ENCODE measurements around the gene KDM2A.
"Not testable (repeated sequence)": the region's sequence is repeated elsewhere in the genome, so short reads cannot be mapped to it uniquely, and the experiment has no call there.

Gene KDM2A

GRCh38 chr11:67118181-67118766, 789 bp upstream of the KDM2A start:
- DNase-seq, result peak; percentile 52

- no peak for DNase-seq
These were observed 725 bp downstream of the KDM2A start for GRCh38 chr11:67119585-67120391.

GRCh38 chr11:67120456-67120855, 1.4 kb downstream of the KDM2A start:
- DNase-seq, result no peak

GRCh38 chr11:67120881-67121710, 2.0 kb downstream of the KDM2A start:
- peak; percentile 56 for DNase-seq

- not testable (repeated sequence) for DNase-seq
These were observed 4.7 kb downstream of the KDM2A start for GRCh38 chr11:67123801-67124200.

- not testable (repeated sequence) for DNase-seq
These were observed 7.2 kb downstream of the KDM2A start for GRCh38 chr11:67126243-67126642.

GRCh38 chr11:67126986-67127385, 7.9 kb downstream of the KDM2A start:
- DNase-seq, result no peak

- not testable (repeated sequence) for DNase-seq
These were observed 11.8 kb downstream of the KDM2A start for GRCh38 chr11:67130861-67131260.

GRCh38 chr11:67136156-67136555, 17.1 kb downstream of the KDM2A start:
- DNase-seq, result no peak

- DNase-seq, result no peak
These were observed 19.9 kb downstream of the KDM2A start for GRCh38 chr11:67138922-67139321.

- DNase-seq, result no peak
These were observed 27.6 kb downstream of the KDM2A start for GRCh38 chr11:67146516-67147226.

- no peak for DNase-seq
These were observed 34.9 kb downstream of the KDM2A start for GRCh38 chr11:67153971-67154370.

GRCh38 chr11:67154726-67155125, 35.7 kb downstream of the KDM2A start:
- no peak for DNase-seq

GRCh38 chr11:67157691-67158090, 38.6 kb downstream of the KDM2A start:
- no peak for DNase-seq

GRCh38 chr11:67158221-67158620, 39.2 kb downstream of the KDM2A start:
- no peak for DNase-seq

- DNase-seq, result no peak
These were observed 41.0 kb downstream of the KDM2A start for GRCh38 chr11:67160045-67160444.

GRCh38 chr11:67160872-67161783, 42.1 kb downstream of the KDM2A start:
- no peak for DNase-seq

GRCh38 chr11:67163006-67163405, 43.9 kb downstream of the KDM2A start:
- DNase-seq, result no peak

- no peak for DNase-seq
These were observed 46.6 kb downstream of the KDM2A start for GRCh38 chr11:67165623-67166022.

GRCh38 chr11:67167091-67167490, 48.0 kb downstream of the KDM2A start:
- DNase-seq, result no peak

GRCh38 chr11:67167719-67168118, 48.7 kb downstream of the KDM2A start:
- no peak for DNase-seq

- DNase-seq, result not testable (repeated sequence)
These were observed 49.8 kb downstream of the KDM2A start for GRCh38 chr11:67168911-67169310.

Measured in CD4-positive, alpha-beta T cell treated with Interleukin-15 for 1 hour (primary cell).